Caco-2 (cell line): ENCODE results near the gene DALRD3. TPM values are rescaled to one million over a fixed set of nuclear protein-coding genes. Genes with fewer than 3 reads are reported as not detected.

Experiments used
- BruUV-seq: library from RNA; stranded (reverse); fragments of 400-500 nt; replicated peaks from 2 replicates; lab custom pipeline; 2021; lab: Mats Ljungman, UMichigan
- CTCF ChIA-PET: fragments of 300-600 bp; sonication (Branson Sonifier 250); formaldehyde crosslinking; loops from one replicate; lab custom pipeline; 2022; ENCODE audit warnings: antibody characterized with exemption; lab: Charles Lee
- POLR2A ChIA-PET: fragments of 300-600 bp; sonication (Branson Sonifier 250); formaldehyde crosslinking; loops from one replicate; lab custom pipeline; 2022; ENCODE audit warnings: antibody characterized with exemption; lab: Charles Lee
- DNase-seq, 2 experiments: peaks; one replicate each; pipeline versions ENCODE4 v3.0.0 to v3.0.0-alpha.2; 2020 to 2022
- H3K27me3 ChIP-seq: replicated peaks from 2 replicates; pipeline ENCODE4 v1.6.0; 2011; ENCODE audit warnings: low read length; ENCODE audit not compliant: control insufficient read depth, insufficient read depth
- H3K36me3 ChIP-seq: 2 replicates; pipeline ENCODE4 v1.5.1; 2011; ENCODE audit warnings: low read length; ENCODE audit not compliant: control insufficient read depth, insufficient read depth
- H3K4me1 ChIP-seq: fragments of 250-450 bp; sonication (Bioruptor Pico); 2 replicates; pipeline ENCODE4 v1.5.1; 2020; ENCODE audit warnings: mild to moderate bottlenecking
- H3K4me3 ChIP-seq: 2 replicates; pipeline ENCODE4 v1.5.1; 2011; ENCODE audit warnings: low read depth, mild to moderate bottlenecking, control low read depth, low read length
- H3K9me3 ChIP-seq: fragments of 250-450 bp; sonication (Bioruptor Pico); 2 replicates; pipeline ENCODE4 v1.5.1; 2020; ENCODE audit warnings: mild to moderate bottlenecking, moderate library complexity
- H3K27ac Mint-ChIP-seq: one replicate; pipeline ENCODE4 v1.8.0; 2022; ENCODE audit warnings: mixed read lengths; ENCODE audit not compliant: unreplicated experiment
- H3K27me3 Mint-ChIP-seq: one replicate; pipeline ENCODE4 v1.8.0; 2022; ENCODE audit warnings: mixed read lengths; ENCODE audit not compliant: insufficient read depth, unreplicated experiment
- H3K36me3 Mint-ChIP-seq: one replicate; pipeline ENCODE4 v1.8.0; 2022; ENCODE audit warnings: mild to moderate bottlenecking, mixed read lengths; ENCODE audit not compliant: insufficient read depth, unreplicated experiment
- H3K4me1 Mint-ChIP-seq: one replicate; pipeline ENCODE4 v1.8.0; 2022; ENCODE audit warnings: low read depth, mixed read lengths; ENCODE audit not compliant: unreplicated experiment
- H3K4me3 Mint-ChIP-seq: one replicate; pipeline ENCODE4 v1.8.0; 2022; ENCODE audit warnings: mild to moderate bottlenecking, moderate library complexity, mixed read lengths; ENCODE audit not compliant: unreplicated experiment
- H3K9me3 Mint-ChIP-seq: one replicate; pipeline ENCODE4 v1.8.0; 2022; ENCODE audit warnings: mixed read lengths; ENCODE audit not compliant: unreplicated experiment
- intact Hi-C: fragments of 100-400 bp; cut with micrococcal nuclease; formaldehyde crosslinking; loops from one replicate; pipeline ENCODE4 v1.10.0; 2022; ENCODE audit not compliant: unreplicated experiment
- total RNA-seq: library from RNA; stranded (reverse); gene quantifications from 2 replicates; pipeline ENCODE4 v1.2.3, GENCODE V29; 2022
- TF ChIP-seq, protein P1 (sequence below), 2 experiments: fragments of 200-600 bp in 1 of 2; IDR thresholded peaks; 1 replicate in 1 of 2; 2 replicates in 1 of 2; pipeline versions ENCODE4 v1.5.1 to v1.8.0; 2011 to 2022; ENCODE audit warnings: antibody characterized with exemption in 1 of 2, control low read depth in 1 of 2, inconsistent platforms in 1 of 2, low read depth in 1 of 2, low read length in 1 of 2, mild to moderate bottlenecking in 1 of 2, moderate library complexity in 1 of 2; ENCODE audit not compliant: insufficient read depth in 1 of 2, severe bottlenecking in 1 of 2, unreplicated experiment in 1 of 2

DALRD3 gene
- total RNA-seq, 1 experiment from 2014 or later = 21.4 TPM

DNA sequence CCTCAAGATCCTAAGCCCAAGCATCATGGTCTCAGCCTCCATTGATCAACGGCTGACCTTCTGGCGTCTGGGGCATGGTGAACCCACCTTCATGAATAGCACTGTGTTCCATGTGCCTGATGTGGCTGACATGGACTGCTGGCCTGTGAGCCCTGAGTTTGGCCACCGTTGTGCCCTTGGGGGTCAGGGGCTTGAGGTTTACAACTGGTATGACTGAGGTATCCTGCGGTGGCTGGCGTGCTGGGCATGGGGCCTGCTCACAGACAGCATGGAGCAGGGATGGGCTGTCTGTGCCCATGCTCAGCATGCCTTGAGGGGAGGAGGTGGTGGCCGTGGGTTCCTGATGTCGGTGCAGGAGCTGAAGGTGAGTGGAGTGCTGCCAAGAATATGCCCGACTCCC, 3.3 kb downstream of the DALRD3 start:
- Mint-ChIP-seq H3K27me3 (no peaks in the 10 kb centered on the region), H3K36me3 (peaks cover 83% of the 10 kb centered on the region), H3K4me3 (no peak overlapping the region), H3K27ac (peak overlapping the region; percentile 51), H3K4me1 (no peaks in the 10 kb centered on the region), H3K9me3 (no peaks in the 10 kb centered on the region)
- no peak for DNase-seq
- intact Hi-C loops = no loop called here
- no TSS peak for BruUV-seq
- ChIA-PET POLR2A (no interaction called here), CTCF (interaction anchor here (3.6 kb wide), 1 partner anchor 28 kb away, joined by 29 read pairs; no protein-coding TSS in a partner anchor)
- TF ChIP-seq, protein P1, sequence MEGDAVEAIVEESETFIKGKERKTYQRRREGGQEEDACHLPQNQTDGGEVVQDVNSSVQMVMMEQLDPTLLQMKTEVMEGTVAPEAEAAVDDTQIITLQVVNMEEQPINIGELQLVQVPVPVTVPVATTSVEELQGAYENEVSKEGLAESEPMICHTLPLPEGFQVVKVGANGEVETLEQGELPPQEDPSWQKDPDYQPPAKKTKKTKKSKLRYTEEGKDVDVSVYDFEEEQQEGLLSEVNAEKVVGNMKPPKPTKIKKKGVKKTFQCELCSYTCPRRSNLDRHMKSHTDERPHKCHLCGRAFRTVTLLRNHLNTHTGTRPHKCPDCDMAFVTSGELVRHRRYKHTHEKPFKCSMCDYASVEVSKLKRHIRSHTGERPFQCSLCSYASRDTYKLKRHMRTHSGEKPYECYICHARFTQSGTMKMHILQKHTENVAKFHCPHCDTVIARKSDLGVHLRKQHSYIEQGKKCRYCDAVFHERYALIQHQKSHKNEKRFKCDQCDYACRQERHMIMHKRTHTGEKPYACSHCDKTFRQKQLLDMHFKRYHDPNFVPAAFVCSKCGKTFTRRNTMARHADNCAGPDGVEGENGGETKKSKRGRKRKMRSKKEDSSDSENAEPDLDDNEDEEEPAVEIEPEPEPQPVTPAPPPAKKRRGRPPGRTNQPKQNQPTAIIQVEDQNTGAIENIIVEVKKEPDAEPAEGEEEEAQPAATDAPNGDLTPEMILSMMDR (IDR thresholded peaks at IDR 0.05; ENCODE audit: insufficient read depth in 1 of 2, low read depth in 1 of 2, low read length in 1 of 2, severe bottlenecking in 1 of 2, unreplicated experiment in 1 of 2) = no peak
- H3K27me3 ChIP-seq = no peaks in the 10 kb centered on the region
- H3K4me1 ChIP-seq = no peaks in the 10 kb centered on the region
- peaks cover 5% of the 10 kb centered on the region for H3K36me3 ChIP-seq
- no peaks in the 10 kb centered on the region for H3K9me3 ChIP-seq
- no peak overlapping the region for H3K4me3 ChIP-seq

DNA sequence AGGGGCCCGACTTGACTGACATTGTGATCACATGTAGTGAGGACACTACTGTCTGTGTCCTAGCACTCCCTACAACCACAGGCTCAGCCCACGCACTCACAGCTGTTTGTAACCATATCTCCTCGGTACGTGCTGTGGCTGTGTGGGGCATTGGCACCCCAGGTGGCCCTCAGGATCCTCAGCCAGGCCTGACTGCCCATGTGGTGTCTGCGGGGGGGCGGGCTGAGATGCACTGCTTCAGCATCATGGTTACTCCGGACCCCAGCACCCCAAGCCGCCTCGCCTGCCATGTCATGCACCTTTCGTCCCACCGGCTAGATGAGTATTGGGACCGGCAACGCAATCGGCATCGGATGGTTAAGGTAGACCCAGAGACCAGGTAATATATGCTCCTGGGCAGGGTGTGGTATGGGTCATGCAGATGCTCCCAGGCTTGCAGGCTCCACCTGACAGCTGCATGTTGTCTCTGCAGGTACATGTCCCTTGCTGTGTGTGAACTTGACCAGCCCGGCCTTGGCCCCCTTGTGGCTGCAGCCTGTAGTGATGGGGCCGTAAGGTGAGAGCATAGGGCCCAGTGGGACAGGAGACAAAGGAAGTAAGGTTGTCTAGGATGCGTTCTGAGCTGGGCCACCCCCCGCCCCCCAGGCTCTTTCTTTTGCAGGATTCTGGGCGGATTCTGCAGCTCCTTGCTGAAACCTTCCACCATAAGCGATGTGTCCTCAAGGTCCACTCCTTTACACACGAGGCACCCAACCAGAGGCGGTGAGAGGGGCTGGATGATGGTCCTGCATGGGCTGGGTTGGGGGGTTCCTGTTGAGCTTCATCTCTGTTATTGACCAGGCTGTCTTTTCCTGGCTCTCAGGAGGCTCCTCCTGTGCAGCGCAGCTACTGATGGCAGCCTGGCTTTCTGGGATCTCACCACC, 4.4 kb downstream of the DALRD3 start:
- no peak overlapping the region for H3K27ac Mint-ChIP-seq
- peaks cover 5% of the 10 kb centered on the region for H3K4me1 Mint-ChIP-seq
- POLR2A ChIA-PET = interaction anchor here (0.6 kb wide), 1 partner anchor 67 kb away, joined by 4 read pairs; no protein-coding TSS in a partner anchor
- peaks cover 89% of the 10 kb centered on the region for H3K36me3 Mint-ChIP-seq
- no peaks in the 10 kb centered on the region for H3K9me3 Mint-ChIP-seq
- BruUV-seq = no TSS peak
- peaks cover 5% of the 10 kb centered on the region for H3K36me3 ChIP-seq
- H3K4me3 Mint-ChIP-seq = no peak overlapping the region
- H3K4me1 ChIP-seq = no peaks in the 10 kb centered on the region
- TF ChIP-seq, protein P1 (IDR thresholded peaks at IDR 0.05; ENCODE audit: insufficient read depth in 1 of 2, low read depth in 1 of 2, low read length in 1 of 2, severe bottlenecking in 1 of 2, unreplicated experiment in 1 of 2) = peak; percentile 60 to 86
- H3K9me3 ChIP-seq = no peaks in the 10 kb centered on the region
- H3K27me3 Mint-ChIP-seq = no peaks in the 10 kb centered on the region
- no peak overlapping the region for H3K4me3 ChIP-seq
- CTCF ChIA-PET = interaction anchor here (0.9 to 3.6 kb wide), 2 partner anchors 27 to 80 kb away, joined by 3 to 29 read pairs; partner anchors contain the start of gene QRICH1
- peak; percentile 79 to 88 for DNase-seq
- no peaks in the 10 kb centered on the region for H3K27me3 ChIP-seq
- intact Hi-C loops = loop anchor here (1.0 kb wide), 1 partner anchor 26 kb away; no protein-coding TSS in a partner anchor

DNA sequence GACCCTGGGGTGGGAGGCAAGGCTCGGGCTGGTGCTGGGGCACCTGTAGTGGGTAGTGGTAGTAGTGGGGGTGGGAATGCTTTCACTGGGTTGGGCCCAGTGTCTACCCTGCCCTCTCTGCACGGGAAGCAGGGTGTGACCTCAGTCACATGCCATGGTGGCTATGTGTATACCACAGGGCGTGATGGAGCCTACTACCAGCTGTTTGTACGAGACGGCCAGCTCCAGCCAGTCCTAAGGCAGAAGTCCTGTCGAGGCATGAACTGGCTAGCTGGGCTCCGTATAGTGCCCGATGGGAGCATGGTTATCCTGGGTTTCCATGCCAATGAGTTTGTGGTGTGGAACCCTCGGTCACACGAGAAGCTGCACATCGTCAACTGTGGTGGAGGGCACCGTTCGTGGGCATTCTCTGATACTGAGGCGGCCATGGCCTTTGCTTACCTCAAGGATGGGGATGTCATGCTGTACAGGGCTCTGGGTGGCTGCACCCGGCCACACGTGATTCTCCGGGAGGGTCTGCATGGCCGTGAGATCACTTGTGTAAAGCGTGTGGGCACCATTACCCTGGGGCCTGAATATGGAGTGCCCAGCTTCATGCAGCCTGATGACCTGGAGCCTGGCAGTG, 5.2 kb downstream of the DALRD3 start:
- CTCF ChIA-PET = interaction anchor here (0.9 to 3.6 kb wide), 2 partner anchors 26 to 81 kb away, joined by 3 to 29 read pairs; partner anchors contain the start of gene QRICH1
- no peak for DNase-seq
- peaks cover 90% of the 10 kb centered on the region for H3K36me3 Mint-ChIP-seq
- no peak overlapping the region for H3K4me3 ChIP-seq
- peaks cover 10% of the 10 kb centered on the region for H3K4me1 Mint-ChIP-seq
- H3K27me3 ChIP-seq = no peaks in the 10 kb centered on the region
- H3K4me3 Mint-ChIP-seq = no peak overlapping the region
- H3K9me3 ChIP-seq = no peaks in the 10 kb centered on the region
- POLR2A ChIA-PET = no interaction called here
- H3K9me3 Mint-ChIP-seq = no peaks in the 10 kb centered on the region
- no peaks in the 10 kb centered on the region for H3K27me3 Mint-ChIP-seq
- no peak overlapping the region for H3K27ac Mint-ChIP-seq
- TF ChIP-seq, protein P1 (IDR thresholded peaks at IDR 0.05; ENCODE audit: insufficient read depth in 1 of 2, low read depth in 1 of 2, low read length in 1 of 2, severe bottlenecking in 1 of 2, unreplicated experiment in 1 of 2) = no peak
- peaks cover 5% of the 10 kb centered on the region for H3K36me3 ChIP-seq
- no TSS peak for BruUV-seq
- peaks cover 3% of the 10 kb centered on the region for H3K4me1 ChIP-seq
- intact Hi-C loops = no loop called here
